Measurements from ENCODE around the gene RTN4RL2.
A peak's percentile ranks its signal among the peaks of the same experiment; 100 is the strongest.

The RTN4RL2 gene

DNA sequence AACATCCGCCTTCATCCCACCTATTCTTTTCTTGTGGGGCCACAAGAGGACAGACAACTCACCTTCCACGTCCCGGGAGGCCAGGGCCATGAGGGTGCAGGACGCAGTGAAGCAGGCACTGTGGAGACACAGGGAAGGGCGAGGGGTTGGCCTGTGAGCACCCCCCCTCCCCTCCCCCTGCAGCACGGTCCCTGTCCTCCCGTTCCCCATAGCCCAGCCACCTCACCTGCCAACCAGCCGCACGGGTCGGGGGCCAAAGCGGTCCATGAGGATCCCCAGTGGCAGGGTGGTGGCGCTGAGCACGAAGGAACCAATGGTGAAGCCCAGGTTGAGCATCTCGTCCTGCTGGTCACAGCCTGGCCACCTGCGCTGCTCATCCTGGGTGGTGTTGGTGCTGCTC lies 40.6 kb downstream of the RTN4RL2 start:
- no peak for DNase-seq

- no peak for DNase-seq
These were observed 41.6 kb downstream of the RTN4RL2 start for GRCh38 chr11:57501953-57502352.

DNA sequence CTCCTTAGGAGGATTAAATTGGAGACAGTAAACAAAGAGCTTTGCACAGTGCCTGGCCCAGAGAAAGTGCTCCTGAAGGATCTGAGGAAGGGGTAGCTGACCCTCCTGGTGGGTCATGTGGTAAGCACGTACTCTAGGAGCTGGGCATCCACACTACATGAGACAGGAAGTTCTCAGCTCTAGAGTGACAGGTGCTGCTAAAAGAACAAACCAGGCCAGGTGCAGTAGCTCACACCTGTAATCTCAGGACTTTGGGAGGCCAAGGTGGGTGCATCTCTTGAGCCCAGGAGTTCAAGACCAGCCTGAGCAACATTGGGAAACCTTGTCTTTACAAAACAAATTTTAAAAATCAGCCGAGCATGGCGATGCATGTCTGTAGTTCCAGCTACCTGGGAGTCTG lies 42.0 kb downstream of the RTN4RL2 start:
- DNase-seq = no peak

DNA sequence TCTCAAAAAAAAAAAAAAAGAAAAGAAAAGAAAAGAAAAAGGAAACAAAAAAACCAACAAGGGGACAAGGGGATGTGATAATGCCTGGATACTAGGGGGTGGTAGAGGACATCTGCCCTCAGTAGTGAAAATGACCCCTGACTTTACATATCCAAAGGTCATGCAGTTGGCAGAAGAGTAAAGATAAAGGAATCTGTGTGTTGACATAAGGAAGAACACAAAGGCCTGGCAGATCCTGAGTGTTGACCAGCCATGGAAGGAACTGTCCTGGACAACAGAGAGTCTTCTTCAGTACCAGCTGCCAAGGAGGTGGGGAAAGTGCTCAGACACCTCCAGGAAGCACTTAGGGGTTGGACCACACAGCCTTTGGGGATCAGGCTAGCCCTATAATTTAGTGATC lies 42.5 kb downstream of the RTN4RL2 start:
- DNase-seq = no peak

GRCh38 chr11:57504511-57504910 lies 44.2 kb downstream of the RTN4RL2 start:
- no peak for DNase-seq

DNA sequence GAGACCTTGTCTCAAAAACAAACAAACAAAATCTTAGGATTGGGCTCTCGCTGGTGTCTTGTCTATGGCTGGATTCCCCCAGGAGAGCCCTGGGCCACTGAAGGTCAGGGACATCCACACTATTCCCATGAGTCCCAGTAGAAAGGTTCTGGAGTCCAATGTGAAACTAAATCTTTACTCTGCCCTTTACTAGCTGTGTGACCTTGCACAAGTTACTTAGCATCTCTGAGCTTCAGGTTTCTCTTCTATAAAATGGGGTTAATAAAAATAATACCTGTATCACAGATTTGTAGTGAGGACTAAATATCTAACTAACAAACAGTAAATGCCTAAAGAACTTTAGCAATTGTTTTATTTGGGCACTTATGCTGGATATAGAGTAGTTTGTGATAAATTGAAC lies 46.2 kb downstream of the RTN4RL2 start:
- DNase-seq = no peak

DNA sequence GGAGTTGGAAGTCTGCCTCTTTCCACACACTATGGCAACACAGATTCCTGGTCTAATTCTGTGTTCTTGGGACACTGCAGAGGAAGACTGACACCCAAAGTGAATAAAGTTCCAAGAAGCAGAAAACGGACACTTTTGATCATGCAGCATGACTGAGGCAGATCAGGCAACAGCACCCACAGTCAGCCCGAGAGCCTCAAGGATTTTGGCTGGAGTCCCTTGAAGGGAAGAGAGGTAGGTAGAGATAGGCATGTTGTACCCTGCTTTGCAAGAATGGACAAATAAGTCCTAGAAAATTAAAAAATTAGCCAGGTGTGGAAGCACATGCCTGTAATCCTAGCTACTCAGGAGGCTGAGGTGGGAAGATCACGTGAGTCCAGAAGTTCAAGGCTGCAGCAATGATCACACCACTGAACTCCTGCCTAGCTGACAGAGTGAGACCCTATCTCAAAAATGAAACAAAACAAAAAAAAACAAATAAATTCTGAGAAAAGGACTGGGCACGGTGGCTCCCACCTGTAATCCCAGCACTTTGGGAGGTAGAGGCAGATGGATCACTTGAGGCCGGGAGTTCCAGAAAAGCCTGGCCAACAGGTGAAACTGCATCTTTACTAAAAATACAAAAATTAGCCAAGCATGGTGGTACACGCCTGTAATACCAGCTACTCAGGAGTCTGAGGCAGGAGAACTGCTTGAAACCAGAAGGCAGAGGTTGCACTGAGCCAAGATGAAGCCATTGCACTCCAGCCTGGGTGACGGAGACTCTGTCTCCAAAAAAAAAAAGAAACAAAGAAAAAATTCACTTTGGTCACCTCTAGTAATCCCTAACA lies 48.2 kb downstream of the RTN4RL2 start:
- DNase-seq = no peak

- no peak for DNase-seq
These were observed 51.6 kb downstream of the RTN4RL2 start for GRCh38 chr11:57511741-57512430.

GRCh38 chr11:57512646-57513451 lies 52.5 kb downstream of the RTN4RL2 start:
- no peak for DNase-seq

GRCh38 chr11:57513452-57513795 lies 53.1 kb downstream of the RTN4RL2 start:
- DNase-seq = no peak

DNA sequence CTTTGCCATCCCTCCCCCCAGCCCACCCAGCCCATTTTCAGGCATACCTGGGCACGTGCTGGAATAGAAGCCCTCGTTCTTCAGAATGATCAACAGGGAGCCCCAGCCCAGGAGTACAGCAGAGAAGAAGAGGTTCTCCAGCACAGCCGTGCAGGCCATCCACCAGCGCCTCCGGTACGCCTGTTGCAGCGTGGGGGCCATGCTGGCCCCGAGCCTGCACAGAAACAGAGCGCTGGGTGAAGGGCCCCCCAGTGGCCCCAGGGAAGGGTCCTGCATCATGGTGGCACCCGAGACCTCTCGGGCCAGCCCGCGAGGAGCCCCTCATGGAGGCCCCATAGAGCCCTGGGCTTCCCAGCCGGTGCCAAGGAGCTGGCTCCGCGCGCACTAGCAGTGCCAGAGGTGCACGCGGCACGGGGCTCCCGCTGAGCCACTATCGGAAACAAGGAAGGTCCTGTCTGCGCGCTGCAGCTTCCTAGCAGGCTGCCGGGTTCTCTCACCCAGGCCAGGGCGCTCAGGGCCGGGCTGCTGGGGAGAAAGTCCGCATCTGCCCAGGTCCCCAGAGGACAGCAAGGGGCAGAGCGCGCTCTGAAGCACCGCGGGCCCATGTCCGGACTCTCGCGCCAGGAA lies 53.7 kb downstream of the RTN4RL2 start:
- DNase-seq = peak in 2 of 4 experiments; percentile 3 to 15

GRCh38 chr11:57514538-57515331 lies 54.4 kb downstream of the RTN4RL2 start:
- peak in 3 of 4 experiments; percentile 15 to 42 (median 19) for DNase-seq

DNA sequence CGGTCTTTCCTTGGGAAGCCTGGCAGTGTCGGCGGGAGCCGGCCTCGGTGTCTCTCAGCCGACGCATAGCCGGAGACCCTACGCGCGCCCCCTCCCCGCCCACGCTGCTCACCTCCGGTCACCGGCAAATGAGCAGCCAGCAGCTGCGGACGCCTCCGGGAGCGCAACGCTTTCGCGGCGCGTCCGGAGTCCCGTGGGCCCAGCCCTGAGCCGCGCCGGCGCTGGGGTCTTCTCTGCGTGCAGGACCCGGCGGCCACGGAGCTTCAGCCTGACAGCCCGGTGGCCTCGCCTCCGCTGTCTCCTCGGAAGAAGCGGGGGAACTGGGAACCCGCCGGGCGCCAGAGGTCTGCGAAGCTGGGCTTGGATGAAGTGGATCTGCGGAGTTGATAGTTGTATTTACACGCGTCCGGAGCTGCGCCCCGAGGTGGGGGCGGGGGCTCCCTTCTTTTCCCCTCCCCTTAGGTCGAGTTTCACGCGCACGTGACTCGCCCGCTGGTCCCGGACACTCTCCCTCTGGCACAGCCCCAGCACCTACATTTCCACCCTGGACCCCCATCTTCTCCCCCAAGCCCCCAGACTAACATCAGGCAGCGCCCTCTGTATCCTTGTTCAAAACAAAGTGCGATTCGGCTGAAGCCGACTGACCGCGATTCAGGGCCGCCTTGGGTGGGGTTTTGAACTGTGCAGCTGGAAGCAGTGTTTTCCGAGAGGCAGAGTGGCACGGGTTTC lies 55.2 kb downstream of the RTN4RL2 start, which contains the start of gene SLC43A1:
Gene SLC43A1, minus strand, starts transcription at position 371 of the 729 bp plus-strand sequence. CDS start 1,591 bp downstream, outside the sequence.
- peak in 2 of 4 experiments; percentile 6 to 16 for DNase-seq

DNA sequence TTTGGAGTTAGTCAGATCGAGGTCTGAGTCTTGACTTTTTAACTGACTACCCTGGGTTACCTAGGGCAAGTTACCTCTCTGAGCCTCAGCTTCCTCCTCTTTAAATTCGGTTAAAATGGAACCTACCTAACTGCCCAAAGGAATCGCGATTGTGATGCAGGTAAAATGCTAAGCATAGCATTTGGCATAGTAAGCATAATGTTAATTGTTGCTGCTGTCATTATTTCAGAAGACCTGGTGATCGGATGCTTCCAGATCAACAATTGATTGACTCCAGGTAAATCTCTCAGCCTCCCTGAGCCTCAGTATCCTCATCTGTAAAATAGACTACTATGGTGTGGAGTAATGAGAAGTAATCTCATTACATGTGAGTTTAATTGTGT lies 55.7 kb downstream of the RTN4RL2 start:
- no peak for DNase-seq

DNA sequence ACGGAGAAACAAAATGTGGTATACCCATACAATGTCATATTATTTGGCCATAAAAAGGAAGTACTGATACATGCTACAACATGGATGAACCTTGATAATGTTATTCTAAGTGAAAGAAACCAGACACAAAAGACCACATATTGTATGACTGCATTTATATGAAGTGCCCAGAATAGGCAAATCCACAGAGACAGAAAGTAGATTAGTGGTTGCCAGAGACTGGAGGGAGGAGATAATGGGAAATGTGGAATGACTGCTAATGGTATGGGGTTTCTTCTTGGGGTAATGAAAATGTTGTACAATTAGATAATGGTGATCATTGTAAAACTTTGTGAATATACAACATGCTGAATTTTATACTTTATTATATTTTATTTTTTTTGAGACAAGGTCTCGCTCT lies 60.8 kb downstream of the RTN4RL2 start:
- no peak for DNase-seq

DNA sequence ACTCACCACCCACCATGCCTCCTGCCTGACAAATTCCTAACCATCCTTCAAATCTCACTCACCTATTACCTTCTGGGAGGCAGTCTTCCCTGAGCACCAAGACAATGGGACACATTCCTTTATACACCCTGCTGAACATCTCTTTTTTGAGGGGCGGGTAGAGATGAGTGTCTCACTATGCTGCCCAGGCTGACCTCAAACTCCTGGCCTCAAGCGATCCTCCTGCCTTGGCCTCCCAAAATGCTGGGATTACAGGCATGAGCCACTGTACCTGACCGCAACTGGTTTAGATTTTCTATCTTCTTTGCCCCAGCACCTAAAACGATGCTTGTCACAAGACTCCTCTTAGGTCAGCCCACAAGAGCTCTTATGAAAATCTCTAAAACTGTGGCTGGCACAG lies 63.1 kb downstream of the RTN4RL2 start:
- DNase-seq = no peak
